Liver (tissue), 3 donors: Measurements from ENCODE around the gene TNFSF8.

ENCODE experiments used
- CTCF ChIP-seq: fragments of 150-350 bp; IDR thresholded peaks from 2 replicates; pipeline ENCODE4 v1.5.1; 2017; ENCODE audit warnings: improper control_type of control experiment, low read depth, low read length; ENCODE audit not compliant: missing input control
- GABPA ChIP-seq, 2 donors: IDR thresholded peaks in 1 of 2; conservative IDR thresholded peaks in 1 of 2; 2 replicates each; pipeline ENCODE4 v1.6.1; 2016; ENCODE audit warnings: antibody characterized with exemption in 2 of 2, mild to moderate bottlenecking in 1 of 2, moderate library complexity in 1 of 2
- JUND ChIP-seq, 2 donors: IDR thresholded peaks; 2 replicates each; pipeline ENCODE4 v1.6.1; 2016; ENCODE audit warnings: antibody characterized with exemption in 2 of 2
- RAD21 ChIP-seq, 2 donors: IDR thresholded peaks; 2 replicates each; pipeline ENCODE4 v1.6.1; 2016; ENCODE audit warnings: antibody characterized with exemption in 2 of 2, mild to moderate bottlenecking in 2 of 2
- SP1 ChIP-seq: IDR thresholded peaks from 2 replicates; pipeline ENCODE4 v1.6.1; 2018; ENCODE audit warnings: antibody characterized with exemption, mild to moderate bottlenecking
- donor health status: healthy.
- donor health status: healthy.

DNA sequence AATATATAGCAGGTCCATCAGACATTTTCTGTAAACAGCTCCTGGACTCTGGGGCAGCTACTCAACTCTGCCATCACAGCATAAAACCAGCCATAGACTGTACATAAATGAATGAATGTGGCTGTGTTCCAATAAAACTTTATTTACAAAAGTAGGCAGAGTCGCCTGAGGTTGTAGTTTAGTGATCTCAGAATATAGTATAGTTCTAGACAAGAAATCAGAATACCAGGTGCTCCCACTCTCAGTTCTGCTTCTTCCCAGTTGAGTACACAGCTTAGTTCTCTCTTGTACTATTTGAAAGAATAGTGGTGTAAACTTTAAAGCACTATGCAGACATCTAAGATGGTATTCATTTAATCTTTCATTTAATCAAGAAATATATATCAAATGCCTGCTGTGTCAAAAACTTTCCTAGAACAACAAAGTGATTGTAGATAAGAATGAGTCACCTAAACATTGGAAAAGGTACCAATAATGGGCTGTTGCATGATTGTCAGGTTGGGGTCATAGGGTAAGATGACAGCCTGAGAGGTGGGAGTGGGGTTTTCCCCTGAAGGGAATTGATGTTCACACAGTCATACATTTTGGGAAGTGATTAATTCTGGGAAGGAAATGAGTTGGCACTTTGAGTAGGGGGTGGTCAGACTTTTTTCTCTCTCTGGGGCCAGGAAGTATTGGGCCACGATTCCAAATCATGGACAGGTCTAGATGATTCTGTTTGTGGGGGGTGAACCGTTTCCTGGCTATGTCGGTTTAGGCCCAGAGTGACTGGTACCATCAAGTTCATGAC lies 37.0 kb downstream of the TNFSF8 start:
- no peak for TF ChIP-seq SP1
- no peak for TF ChIP-seq RAD21 (IDR thresholded peaks at IDR 0.05)
- TF ChIP-seq GABPA (IDR thresholded peaks at IDR 0.05 in 1 of 2, conservative IDR thresholded peaks at IDR 0.05 in 1 of 2) = no peak
- no peak for TF ChIP-seq CTCF
- no peak for TF ChIP-seq JUND (IDR thresholded peaks at IDR 0.05)
